CD8-positive, alpha-beta memory T cell (primary cell): Measurements from ENCODE around the gene PKDCC. TPM values are rescaled to one million over a fixed set of nuclear protein-coding genes. Genes with fewer than 3 reads are reported as not detected.

Source experiments
- CTCF ChIA-PET: fragments of 350-600 bp; sonication (Branson Sonifier 250); formaldehyde crosslinking; loops from one replicate; lab custom pipeline; 2021; ENCODE audit warnings: antibody characterized with exemption; lab: Charles Lee
- POLR2A ChIA-PET: fragments of 350-600 bp; sonication (Branson Sonifier 250); formaldehyde crosslinking; loops from one replicate; lab custom pipeline; 2021; ENCODE audit warnings: antibody characterized with exemption; lab: Charles Lee
- DNase-seq, 5 donors: peaks; one replicate each; pipeline versions ENCODE4 v3.0.0 to v3.0.0-alpha.2; 2020 to 2022; ENCODE audit warnings: mixed read lengths in 1 of 5
- H3K27ac ChIP-seq: one replicate; pipeline ENCODE4 v1.7.0; 2013; ENCODE audit warnings: low read depth, mild to moderate bottlenecking, low read length, moderate library complexity
- H3K27me3 ChIP-seq: 2 replicates; pipeline ENCODE4 v1.7.0; 2013; ENCODE audit warnings: low read length, mild to moderate bottlenecking; ENCODE audit not compliant: insufficient read depth, poor library complexity, severe bottlenecking
- H3K36me3 ChIP-seq: 2 replicates; pipeline ENCODE4 v1.7.0; 2013; ENCODE audit warnings: mild to moderate bottlenecking, low read length, moderate library complexity; ENCODE audit not compliant: insufficient read depth
- H3K4me1 ChIP-seq: 2 replicates; pipeline ENCODE4 v1.7.0; 2013; ENCODE audit warnings: mild to moderate bottlenecking, low read length, moderate library complexity; ENCODE audit not compliant: insufficient read depth
- H3K4me3 ChIP-seq: 2 replicates; pipeline ENCODE4 v1.7.0; 2013; ENCODE audit warnings: mild to moderate bottlenecking, low read length
- H3K9me3 ChIP-seq: 2 replicates; pipeline ENCODE4 v1.7.0; 2013; ENCODE audit warnings: mild to moderate bottlenecking, low read length
- H3K27ac Mint-ChIP-seq, 8 donors: one replicate each; pipeline ENCODE4 v1.8.0; 2020 to 2021; ENCODE audit warnings: mixed read lengths in 8 of 8, mild to moderate bottlenecking in 6 of 8, inconsistent platforms in 3 of 8, moderate library complexity in 3 of 8
- H3K27me3 Mint-ChIP-seq, 2 donors: one replicate each; pipeline ENCODE4 v1.8.0; 2020 to 2021; ENCODE audit warnings: mixed read lengths in 2 of 2, mild to moderate bottlenecking in 1 of 2, moderate library complexity in 1 of 2
- H3K36me3 Mint-ChIP-seq, 3 donors: one replicate each; pipeline ENCODE4 v1.8.0; 2020 to 2021; ENCODE audit warnings: mixed read lengths in 3 of 3, inconsistent platforms in 1 of 3, mild to moderate bottlenecking in 1 of 3
- H3K4me1 Mint-ChIP-seq, 3 donors: one replicate each; pipeline ENCODE4 v1.8.0; 2020 to 2021; ENCODE audit warnings: mixed read lengths in 3 of 3, inconsistent platforms in 1 of 3, mild to moderate bottlenecking in 1 of 3
- H3K4me3 Mint-ChIP-seq, 7 donors: one replicate each; pipeline ENCODE4 v1.8.0; 2020 to 2021; ENCODE audit warnings: mixed read lengths in 7 of 7, mild to moderate bottlenecking in 6 of 7, moderate library complexity in 4 of 7, inconsistent platforms in 2 of 7
- H3K9me3 Mint-ChIP-seq, 5 donors: one replicate each; pipeline ENCODE4 v1.8.0; 2020 to 2022; ENCODE audit warnings: mixed read lengths in 5 of 5, mild to moderate bottlenecking in 3 of 5, moderate library complexity in 2 of 5, inconsistent platforms in 1 of 5
- polyA plus RNA-seq: library from polyadenylated mRNA; unstranded; fragments of 300-500 nt; fragmentation: Illumina TruSeq; gene quantifications from one replicate; pipeline ENCODE4 v1.2.3, GENCODE V29; 2021
- total RNA-seq, 2 experiments: library from RNA; stranded (reverse); gene quantifications; one replicate each; pipeline ENCODE4 v1.2.3, GENCODE V29; 2021

PKDCC gene
- total RNA-seq: under 1 TPM in 1 of 2 experiments, not detected in 1; 0.28 TPM
- polyA plus RNA-seq: 0.78 TPM

GRCh38 chr2:42047488-42048298, at the start of gene PKDCC:
Gene PKDCC (plus strand): TSS chr2:42048021. CDS start chr2:42048200, 179 bp downstream.
- ChIA-PET POLR2A (interaction anchor here (0.6 kb wide), 1 partner anchor 11 kb away, joined by 3 read pairs; no protein-coding TSS in a partner anchor), CTCF (no interaction called here)
- peaks cover 27 to 53% of the 10 kb centered on the region in 2 donors for H3K27me3 Mint-ChIP-seq
- peaks cover 5% of the 10 kb centered on the region for H3K27me3 ChIP-seq
- H3K27ac Mint-ChIP-seq: peak within 1 kb of the TSS in 3 of 8 donors; percentile 10 to 84 (median 72)
- peak within 1 kb of the TSS; percentile 9 for H3K27ac ChIP-seq
- H3K4me1 ChIP-seq: peaks cover 5% of the 10 kb centered on the region
- peak within 1 kb of the TSS; percentile 74 to 88 (median 80) for H3K4me3 Mint-ChIP-seq
- no peaks in the 10 kb centered on the region for H3K36me3 Mint-ChIP-seq
- peaks cover 4 to 11% (median 5%) of the 10 kb centered on the region in 3 donors for H3K4me1 Mint-ChIP-seq
- no peaks in the 10 kb centered on the region for H3K36me3 ChIP-seq
- peak in 3 of 5 donors; percentile 6 to 38 (median 22) for DNase-seq
- H3K4me3 ChIP-seq: peak within 1 kb of the TSS; percentile 39
- no peaks in the 10 kb centered on the region for H3K9me3 ChIP-seq
- H3K9me3 Mint-ChIP-seq: no peaks in the 10 kb centered on the region

- POLR2A ChIA-PET: no interaction called here
- H3K9me3 ChIP-seq: no peaks in the 10 kb centered on the region
- no peaks in the 10 kb centered on the region for H3K27me3 ChIP-seq
- H3K27ac Mint-ChIP-seq: no peak overlapping the region
- no peak overlapping the region for H3K4me3 ChIP-seq
- H3K9me3 Mint-ChIP-seq: peaks cover 0 to 5% (median under 1%) of the 10 kb centered on the region in 5 donors
- CTCF ChIA-PET: no interaction called here
- H3K27me3 Mint-ChIP-seq: peaks cover 9 to 19% of the 10 kb centered on the region in 2 donors
- H3K4me1 Mint-ChIP-seq: no peaks in the 10 kb centered on the region
- H3K36me3 Mint-ChIP-seq: peaks cover 0 to 14% (median under 1%) of the 10 kb centered on the region in 3 donors
- H3K27ac ChIP-seq: no peak overlapping the region
- no peak for DNase-seq
- no peaks in the 10 kb centered on the region for H3K36me3 ChIP-seq
- no peak overlapping the region for H3K4me3 Mint-ChIP-seq
- no peaks in the 10 kb centered on the region for H3K4me1 ChIP-seq
Observed at GRCh38 chr2:41998186-41999127, 49.4 kb upstream of the PKDCC start.

- Mint-ChIP-seq H3K36me3 (peaks cover 0 to 18% (median 2%) of the 10 kb centered on the region in 3 donors), H3K4me1 (no peaks in the 10 kb centered on the region), H3K27ac (no peak overlapping the region), H3K4me3 (no peak overlapping the region), H3K27me3 (peaks cover 9 to 23% of the 10 kb centered on the region in 2 donors), H3K9me3 (peaks cover 2 to 9% (median 6%) of the 10 kb centered on the region in 5 donors)
- ChIA-PET POLR2A (no interaction called here), CTCF (no interaction called here)
- no peaks in the 10 kb centered on the region for H3K4me1 ChIP-seq
- DNase-seq: no peak
- no peaks in the 10 kb centered on the region for H3K27me3 ChIP-seq
- H3K9me3 ChIP-seq: no peaks in the 10 kb centered on the region
- H3K36me3 ChIP-seq: no peaks in the 10 kb centered on the region
- no peak overlapping the region for H3K27ac ChIP-seq
- no peak overlapping the region for H3K4me3 ChIP-seq
Observed at GRCh38 chr2:41999128-41999480, 48.7 kb upstream of the PKDCC start.

GRCh38 chr2:41999592-42000281, 48.1 kb upstream of the PKDCC start:
- Histone ChIP-seq H3K4me3 (no peak overlapping the region), H3K36me3 (no peaks in the 10 kb centered on the region), H3K27ac (no peak overlapping the region), H3K9me3 (no peaks in the 10 kb centered on the region), H3K4me1 (no peaks in the 10 kb centered on the region), H3K27me3 (no peaks in the 10 kb centered on the region)
- DNase-seq: no peak
- peaks cover 9 to 28% of the 10 kb centered on the region in 2 donors for H3K27me3 Mint-ChIP-seq
- peaks cover 0 to 25% (median 2%) of the 10 kb centered on the region in 3 donors for H3K36me3 Mint-ChIP-seq
- CTCF ChIA-PET: no interaction called here
- H3K9me3 Mint-ChIP-seq: peaks cover 7 to 12% (median 10%) of the 10 kb centered on the region in 5 donors
- H3K27ac Mint-ChIP-seq: no peak overlapping the region
- H3K4me3 Mint-ChIP-seq: no peak overlapping the region
- POLR2A ChIA-PET: no interaction called here
- no peaks in the 10 kb centered on the region for H3K4me1 Mint-ChIP-seq

- ChIA-PET POLR2A (no interaction called here), CTCF (no interaction called here)
- no peak overlapping the region for H3K27ac ChIP-seq
- peaks cover 9 to 43% of the 10 kb centered on the region in 2 donors for H3K27me3 Mint-ChIP-seq
- no peak overlapping the region for H3K4me3 Mint-ChIP-seq
- no peak for DNase-seq
- no peak overlapping the region for H3K4me3 ChIP-seq
- H3K36me3 ChIP-seq: no peaks in the 10 kb centered on the region
- no peaks in the 10 kb centered on the region for H3K4me1 ChIP-seq
- H3K27me3 ChIP-seq: no peaks in the 10 kb centered on the region
- H3K9me3 ChIP-seq: no peaks in the 10 kb centered on the region
- H3K36me3 Mint-ChIP-seq: peaks cover 0 to 29% (median 2%) of the 10 kb centered on the region in 3 donors
- no peaks in the 10 kb centered on the region for H3K4me1 Mint-ChIP-seq
- H3K9me3 Mint-ChIP-seq: peaks cover 9 to 15% (median 13%) of the 10 kb centered on the region in 5 donors
- H3K27ac Mint-ChIP-seq: no peak overlapping the region
Observed at GRCh38 chr2:42001711-42002201, 46.1 kb upstream of the PKDCC start.

- Mint-ChIP-seq H3K27me3 (peaks cover 6 to 43% of the 10 kb centered on the region in 2 donors), H3K9me3 (peaks cover 9 to 15% (median 13%) of the 10 kb centered on the region in 5 donors), H3K4me1 (peaks cover 25 to 32% (median 30%) of the 10 kb centered on the region in 3 donors), H3K27ac (no peak overlapping the region), H3K36me3 (peaks cover 0 to 19% (median 2%) of the 10 kb centered on the region in 3 donors), H3K4me3 (peak overlapping the region in 1 of 7 donors; percentile 77)
- no peak for DNase-seq
- no peaks in the 10 kb centered on the region for H3K9me3 ChIP-seq
- no peak overlapping the region for H3K27ac ChIP-seq
- no peak overlapping the region for H3K4me3 ChIP-seq
- peaks cover 4% of the 10 kb centered on the region for H3K4me1 ChIP-seq
- ChIA-PET POLR2A (no interaction called here), CTCF (no interaction called here)
- no peaks in the 10 kb centered on the region for H3K27me3 ChIP-seq
- H3K36me3 ChIP-seq: no peaks in the 10 kb centered on the region
Observed at GRCh38 chr2:42007551-42007950, 40.3 kb upstream of the PKDCC start.

GRCh38 chr2:42008241-42008921, 39.4 kb upstream of the PKDCC start:
- Histone ChIP-seq H3K27ac (no peak overlapping the region), H3K36me3 (no peaks in the 10 kb centered on the region), H3K27me3 (no peaks in the 10 kb centered on the region), H3K4me3 (no peak overlapping the region), H3K9me3 (no peaks in the 10 kb centered on the region), H3K4me1 (peaks cover 4% of the 10 kb centered on the region)
- Mint-ChIP-seq H3K4me1 (peaks cover 25 to 36% (median 32%) of the 10 kb centered on the region in 3 donors), H3K36me3 (peaks cover 0 to 16% (median 2%) of the 10 kb centered on the region in 3 donors), H3K4me3 (peak overlapping the region in 6 of 7 donors; percentile 6 to 92 (median 64)), H3K9me3 (peaks cover 9 to 14% (median 12%) of the 10 kb centered on the region in 5 donors), H3K27ac (peak overlapping the region in 3 of 8 donors; percentile 0 to 56 (median 25)), H3K27me3 (peaks cover 6 to 39% of the 10 kb centered on the region in 2 donors)
- ChIA-PET POLR2A (no interaction called here), CTCF (no interaction called here)
- no peak for DNase-seq
